Panc1 (cell line): ENCODE data around the gene AGPAT1. TPM values are rescaled to one million over a fixed set of nuclear protein-coding genes. Genes with fewer than 3 reads are reported as not detected.
"Not testable (repeated sequence)": the region's sequence is repeated elsewhere in the genome, so short reads cannot be mapped to it uniquely, and the experiment has no call there.

Experiments used
- ATAC-seq: fragments of 200-7000 bp; cut with Tn5 transposase; 2 replicates; pipeline ENCODE4 v1.9.1; 2020; ENCODE audit warnings: mild to moderate bottlenecking, moderate library complexity
- BruUV-seq: library from RNA; stranded (reverse); fragments of 400-500 nt; replicated peaks from 2 replicates; lab custom pipeline; 2021; lab: Mats Ljungman, UMichigan
- CTCF ChIA-PET: fragments of 300-600 bp; sonication (Branson Sonifier 250); formaldehyde crosslinking; loops from one replicate; lab custom pipeline; 2022; ENCODE audit warnings: antibody characterized with exemption; lab: Charles Lee
- POLR2A ChIA-PET: fragments of 300-600 bp; sonication (Branson Sonifier 250); formaldehyde crosslinking; loops from one replicate; lab custom pipeline; 2022; ENCODE audit warnings: antibody characterized with exemption; lab: Charles Lee
- DNase-seq: peaks from one replicate; pipeline ENCODE4 v3.0.0-alpha.2; 2010; ENCODE audit warnings: low read depth, low spot score
- H3K27ac ChIP-seq: 2 replicates; pipeline ENCODE4 v1.5.1; 2011; ENCODE audit warnings: mild to moderate bottlenecking, low read length, inconsistent platforms
- H3K27me3 ChIP-seq: fragments of 200-500 bp; sonication (Bioruptor generic); 2 replicates; pipeline ENCODE4 v1.6.0; 2014; ENCODE audit warnings: low read length, inconsistent platforms; ENCODE audit not compliant: control insufficient read depth, insufficient read depth
- H3K36me3 ChIP-seq: fragments of 200-500 bp; sonication (Bioruptor generic); 2 replicates; pipeline ENCODE4 v1.5.1; 2014; ENCODE audit warnings: inconsistent platforms, mild to moderate bottlenecking, low read length, moderate library complexity; ENCODE audit not compliant: control insufficient read depth, insufficient read depth
- H3K4me1 ChIP-seq: 2 replicates; pipeline ENCODE4 v1.5.1; 2011; ENCODE audit warnings: inconsistent platforms, mild to moderate bottlenecking, low read length, moderate library complexity; ENCODE audit not compliant: control insufficient read depth, insufficient read depth
- H3K4me3 ChIP-seq, 2 experiments: 2 replicates each; pipeline ENCODE4 v1.5.1; 2011 to 2012; ENCODE audit warnings: low read depth in 2 of 2, low read length in 2 of 2, mild to moderate bottlenecking in 2 of 2, inconsistent platforms in 1 of 2, moderate library complexity in 1 of 2
- H3K9me3 ChIP-seq: fragments of 200-500 bp; sonication (Bioruptor generic); 2 replicates; pipeline ENCODE4 v1.5.1; 2014; ENCODE audit warnings: low read depth, mild to moderate bottlenecking, inconsistent platforms, low read length, moderate library complexity; ENCODE audit not compliant: control insufficient read depth, insufficient read depth
- CTCF ChIP-seq: fragments of 450-650 bp; IDR thresholded peaks from 2 replicates; pipeline ENCODE4 v1.5.1; 2017; ENCODE audit warnings: mild to moderate bottlenecking
- POLR2AphosphoS5 ChIP-seq: IDR thresholded peaks from 2 replicates; pipeline ENCODE4 v1.6.1; 2012; ENCODE audit warnings: mild to moderate bottlenecking, low read depth, low read length, moderate library complexity
- REST ChIP-seq, 2 experiments: IDR thresholded peaks; 2 replicates each; pipeline ENCODE4 v1.6.1; 2011 to 2012; ENCODE audit warnings: low read depth in 2 of 2, control low read depth in 1 of 2, low read length in 1 of 2, mild to moderate bottlenecking in 1 of 2, moderate library complexity in 1 of 2; ENCODE audit not compliant: insufficient read depth in 1 of 2
- SIN3A ChIP-seq: IDR thresholded peaks from 2 replicates; pipeline ENCODE4 v1.6.1; 2012; ENCODE audit warnings: low read depth, mild to moderate bottlenecking, low read length, moderate library complexity, borderline replicate concordance; ENCODE audit not compliant: insufficient read depth
- TCF7L2 ChIP-seq: IDR thresholded peaks from 2 replicates; pipeline ENCODE4 v1.6.1; 2011; ENCODE audit warnings: mild to moderate bottlenecking, low read depth, low read length, inconsistent platforms
- in situ Hi-C: cut with HindIII; loops from 2 replicates; pipeline ENCODE4 v1.10.0; 2016; ENCODE audit warnings: low sequenced_read_pairs, low pct_unique_long_range_greater_than_20kb
- intact Hi-C: fragments of 100-400 bp; cut with micrococcal nuclease; formaldehyde crosslinking; loops from one replicate; pipeline ENCODE4 v1.10.0; 2022; ENCODE audit not compliant: unreplicated experiment
- total RNA-seq: library from RNA; stranded (reverse); gene quantifications from one replicate; pipeline ENCODE4 v1.2.1, GENCODE V29; 2021; ENCODE audit not compliant: unreplicated experiment

The AGPAT1 gene
- total RNA-seq, 1 experiment from 2014 or later, result 88.4 TPM

GRCh38 chr6:32187009-32187709 is 11.3 kb upstream of the AGPAT1 start:
- Histone ChIP-seq H3K4me3 (no peak overlapping the region), H3K36me3 (no peaks in the 10 kb centered on the region; the same call in 1 of the 2 replicates), H3K4me1 (peaks cover 26% of the 10 kb centered on the region), H3K27ac (no peak overlapping the region), H3K9me3 (no peaks in the 10 kb centered on the region), H3K27me3 (no peaks in the 10 kb centered on the region)
- in situ Hi-C loops (no loop called here), intact Hi-C loops (no loop called here)
- CTCF ChIA-PET, result no interaction called here
- no TSS peak for BruUV-seq
- POLR2A ChIA-PET, result no interaction called here
- DNase-seq (no peak), ATAC-seq (no peak)
- no peak for TF ChIP-seq POLR2AphosphoS5
- TF ChIP-seq TCF7L2, result no peak
- no peak for TF ChIP-seq SIN3A

GRCh38 chr6:32186151-32186840 is 10.4 kb upstream of the AGPAT1 start:
- H3K27me3 ChIP-seq, DNase-seq, H3K27ac ChIP-seq, in situ Hi-C loops, H3K4me3 ChIP-seq, H3K36me3 ChIP-seq, ATAC-seq, H3K9me3 ChIP-seq, intact Hi-C loops, BruUV-seq: not testable (repeated sequence)
- ChIA-PET POLR2A (interaction anchor here (0.7 kb wide), 1 partner anchor 48 kb away, joined by 7 read pairs; no protein-coding TSS in a partner anchor), CTCF (interaction anchor here (0.7 to 0.9 kb wide), 3 partner anchors 9 to 599 kb away, joined by 3 to 7 read pairs (median 3); no protein-coding TSS in a partner anchor)
- peaks cover 22% of the 10 kb centered on the region for H3K4me1 ChIP-seq

- H3K36me3 ChIP-seq, H3K9me3 ChIP-seq, H3K4me3 ChIP-seq, H3K27me3 ChIP-seq, H3K27ac ChIP-seq, in situ Hi-C loops, BruUV-seq, intact Hi-C loops, DNase-seq: not testable (repeated sequence)
- CTCF ChIA-PET, result interaction anchor here (0.6 to 0.9 kb wide), 5 partner anchors 9 to 603 kb away, joined by 3 to 7 read pairs (median 3); no protein-coding TSS in a partner anchor
- ATAC-seq, result peak; percentile 68
- peaks cover 17% of the 10 kb centered on the region for H3K4me1 ChIP-seq
- POLR2A ChIA-PET, result interaction anchor here (0.6 to 0.7 kb wide), 2 partner anchors 22 to 48 kb away, joined by 3 to 7 read pairs; no protein-coding TSS in a partner anchor
Observed at GRCh38 chr6:32185681-32186131, 9.8 kb upstream of the AGPAT1 start.

GRCh38 chr6:32184084-32184640 is 8.3 kb upstream of the AGPAT1 start, which contains the start of gene AGER:
Gene AGER, minus strand, starts transcription at chr6:32184253. Its CDS starts 31 bp downstream, at chr6:32184222.
- no peak for ATAC-seq
- H3K4me3 ChIP-seq, result no peak within 1 kb of the TSS
- no peaks in the 10 kb centered on the region for H3K9me3 ChIP-seq
- H3K4me1 ChIP-seq, result peaks cover 16% of the 10 kb centered on the region
- no peak for TF ChIP-seq CTCF
- TF ChIP-seq SIN3A, result no peak
- no peak for TF ChIP-seq POLR2AphosphoS5
- no peak for TF ChIP-seq REST (IDR thresholded peaks at IDR 0.05; ENCODE audit: insufficient read depth in 1 of 2, low read depth in 2 of 2, low read length in 1 of 2)
- no peak for TF ChIP-seq TCF7L2
- H3K27ac ChIP-seq, result peak within 1 kb of the TSS; percentile 45; the same call in 1 of the 2 replicates
- H3K36me3 ChIP-seq, result no peaks in the 10 kb centered on the region; the same call in 1 of the 2 replicates
- no peak for DNase-seq
- no TSS peak for BruUV-seq
- H3K27me3 ChIP-seq, result no peaks in the 10 kb centered on the region
- ChIA-PET CTCF (no interaction called here), POLR2A (no interaction called here)
- in situ Hi-C loops, result no loop called here
- intact Hi-C loops, result no loop called here
